ENCODE results near the gene PRICKLE1.

DNA sequence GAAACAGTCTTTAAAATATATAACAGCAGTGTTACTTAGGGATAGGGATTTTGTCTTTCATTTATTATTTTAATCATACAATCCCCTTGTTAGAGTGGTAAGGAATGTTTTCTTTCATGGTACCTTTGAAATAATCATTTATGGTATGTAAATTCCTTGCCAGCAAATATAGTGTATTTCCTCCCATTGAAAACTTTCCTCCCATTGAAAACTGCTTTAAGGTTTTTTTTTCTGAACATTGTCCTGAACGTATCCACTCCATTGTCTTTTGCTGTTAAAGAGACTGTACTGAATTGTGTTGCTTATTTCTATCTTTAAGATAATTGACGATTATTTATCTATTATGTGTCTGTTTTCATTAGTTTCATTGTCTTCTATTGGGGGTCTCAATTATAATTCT lies 180.1 kb downstream of the PRICKLE1 start:
- no peak for TF ChIP-seq EZH2phosphoT487 (IDR thresholded peaks at IDR 0.05; ENCODE audit: borderline replicate concordance, low read depth, low read length)
- TF ChIP-seq, protein P1, sequence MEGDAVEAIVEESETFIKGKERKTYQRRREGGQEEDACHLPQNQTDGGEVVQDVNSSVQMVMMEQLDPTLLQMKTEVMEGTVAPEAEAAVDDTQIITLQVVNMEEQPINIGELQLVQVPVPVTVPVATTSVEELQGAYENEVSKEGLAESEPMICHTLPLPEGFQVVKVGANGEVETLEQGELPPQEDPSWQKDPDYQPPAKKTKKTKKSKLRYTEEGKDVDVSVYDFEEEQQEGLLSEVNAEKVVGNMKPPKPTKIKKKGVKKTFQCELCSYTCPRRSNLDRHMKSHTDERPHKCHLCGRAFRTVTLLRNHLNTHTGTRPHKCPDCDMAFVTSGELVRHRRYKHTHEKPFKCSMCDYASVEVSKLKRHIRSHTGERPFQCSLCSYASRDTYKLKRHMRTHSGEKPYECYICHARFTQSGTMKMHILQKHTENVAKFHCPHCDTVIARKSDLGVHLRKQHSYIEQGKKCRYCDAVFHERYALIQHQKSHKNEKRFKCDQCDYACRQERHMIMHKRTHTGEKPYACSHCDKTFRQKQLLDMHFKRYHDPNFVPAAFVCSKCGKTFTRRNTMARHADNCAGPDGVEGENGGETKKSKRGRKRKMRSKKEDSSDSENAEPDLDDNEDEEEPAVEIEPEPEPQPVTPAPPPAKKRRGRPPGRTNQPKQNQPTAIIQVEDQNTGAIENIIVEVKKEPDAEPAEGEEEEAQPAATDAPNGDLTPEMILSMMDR (conservative IDR thresholded peaks at IDR 0.05; ENCODE audit: low read length), result no peak
